ENCODE data around the gene R3HDML.

DNA sequence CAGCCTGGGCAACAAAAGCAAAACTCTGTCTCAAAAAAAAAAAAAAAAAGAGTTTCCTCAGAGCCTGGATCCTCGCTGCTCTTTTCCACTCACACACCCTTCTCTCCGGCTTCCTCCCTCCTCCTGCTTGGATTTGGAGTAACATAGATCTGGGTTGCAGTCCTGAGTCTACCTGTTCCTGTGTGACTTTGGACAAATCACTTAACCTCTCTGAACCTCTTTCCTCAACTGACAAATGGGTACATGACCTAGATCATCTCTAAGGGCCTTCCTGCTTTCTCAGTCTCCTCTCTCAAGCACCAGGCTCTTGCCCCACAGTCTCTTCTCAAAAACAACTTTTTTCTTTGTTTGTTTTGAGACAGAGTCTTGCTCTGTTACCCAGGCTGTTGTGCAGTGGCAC lies 5.6 kb upstream of the R3HDML start:
- TF ChIP-seq CTCF (IDR thresholded peaks at IDR 0.05) (no peak), POLR2A (IDR thresholded peaks at IDR 0.05; ENCODE audit: low read depth) (no peak)
